H9 (cell line): ENCODE data around the gene L3MBTL4. TPM values are rescaled to one million over a fixed set of nuclear protein-coding genes. Genes with fewer than 3 reads are reported as not detected.

Experiments
- DNase-seq: peaks from one replicate; pipeline ENCODE4 v3.0.0-alpha.2; 2017
- H2AFZ ChIP-seq: one replicate; pipeline ENCODE4 v1.6.1; 2013; ENCODE audit warnings: mild to moderate bottlenecking, low read length, control low read depth, moderate library complexity
- H2AK5ac ChIP-seq: 2 replicates; pipeline ENCODE4 v1.6.1; 2013; ENCODE audit warnings: low read length, control low read depth, mixed read lengths; ENCODE audit not compliant: insufficient read length
- H2BK120ac ChIP-seq: one replicate; pipeline ENCODE4 v1.6.1; 2013; ENCODE audit warnings: low read depth, mild to moderate bottlenecking, low read length, control low read depth, inconsistent platforms; ENCODE audit not compliant: poor library complexity, severe bottlenecking
- H2BK12ac ChIP-seq: 2 replicates; pipeline ENCODE4 v1.6.1; 2013; ENCODE audit warnings: low read length, control low read depth, mixed read lengths, low read depth; ENCODE audit not compliant: insufficient read length
- H2BK15ac ChIP-seq: 2 replicates; pipeline ENCODE4 v1.6.1; 2013; ENCODE audit warnings: low read depth, low read length, control low read depth
- H2BK20ac ChIP-seq: one replicate; pipeline ENCODE4 v1.6.1; 2013; ENCODE audit warnings: low read depth, mild to moderate bottlenecking, low read length, control low read depth, inconsistent platforms; ENCODE audit not compliant: poor library complexity, severe bottlenecking
- H2BK5ac ChIP-seq: 2 replicates; pipeline ENCODE4 v1.6.1; 2013; ENCODE audit warnings: low read length, control low read depth, mixed read lengths; ENCODE audit not compliant: insufficient read length
- H3K14ac ChIP-seq: 2 replicates; pipeline ENCODE4 v1.6.1; 2013; ENCODE audit warnings: low read length, control low read depth; ENCODE audit not compliant: insufficient read depth
- H3K18ac ChIP-seq: 2 replicates; pipeline ENCODE4 v1.6.1; 2013; ENCODE audit warnings: low read depth, mild to moderate bottlenecking, mixed read lengths, low read length, control low read depth; ENCODE audit not compliant: insufficient read length
- H3K23ac ChIP-seq: 2 replicates; pipeline ENCODE4 v1.6.1; 2013; ENCODE audit warnings: low read length, control low read depth, mixed read lengths, low read depth; ENCODE audit not compliant: insufficient read length
- H3K23me2 ChIP-seq: 2 replicates; pipeline ENCODE4 v1.6.1; 2013; ENCODE audit warnings: low read depth, mild to moderate bottlenecking, mixed read lengths, low read length, control low read depth; ENCODE audit not compliant: insufficient read length, poor library complexity, severe bottlenecking
- H3K27ac ChIP-seq: 2 replicates; pipeline ENCODE4 v1.5.1; 2013; ENCODE audit warnings: low read length, control low read depth, mixed read lengths, low read depth; ENCODE audit not compliant: insufficient read length
- H3K27me3 ChIP-seq: 2 replicates; pipeline ENCODE4 v1.6.1; 2013; ENCODE audit warnings: low read length, control low read depth, inconsistent platforms; ENCODE audit not compliant: insufficient read depth
- H3K4ac ChIP-seq: 2 replicates; pipeline ENCODE4 v1.6.1; 2013; ENCODE audit warnings: low read depth, mild to moderate bottlenecking, control low read depth, inconsistent platforms, low read length, moderate library complexity
- H3K4me1 ChIP-seq: 2 replicates; pipeline ENCODE4 v1.6.1; 2013; ENCODE audit warnings: low read length, control low read depth, inconsistent platforms; ENCODE audit not compliant: insufficient read depth
- H3K4me2 ChIP-seq: 2 replicates; pipeline ENCODE4 v1.6.1; 2013; ENCODE audit warnings: low read length, control low read depth, mixed read lengths; ENCODE audit not compliant: insufficient read length, insufficient read depth
- H3K56ac ChIP-seq: 2 replicates; pipeline ENCODE4 v1.6.1; 2013; ENCODE audit warnings: low read depth, mild to moderate bottlenecking, mixed read lengths, low read length, control low read depth; ENCODE audit not compliant: insufficient read length
- H3K79me1 ChIP-seq: 2 replicates; pipeline ENCODE4 v1.6.1; 2013; ENCODE audit warnings: low read depth, mild to moderate bottlenecking, moderate library complexity, low read length, control low read depth, inconsistent platforms; ENCODE audit not compliant: insufficient read depth, poor library complexity, severe bottlenecking
- H3K79me2 ChIP-seq: 2 replicates; pipeline ENCODE4 v1.6.1; 2013; ENCODE audit warnings: low read length, control low read depth, inconsistent platforms; ENCODE audit not compliant: insufficient read depth
- H3K9ac ChIP-seq: 2 replicates; pipeline ENCODE4 v1.6.1; 2013; ENCODE audit warnings: low read length, control low read depth, mixed read lengths; ENCODE audit not compliant: insufficient read length; ENCODE audit errors: extremely low read depth
- H3K9me3 ChIP-seq: one replicate; pipeline ENCODE4 v1.6.1; 2013; ENCODE audit warnings: low read depth, low read length, inconsistent platforms; ENCODE audit not compliant: control insufficient read depth
- H3T11ph ChIP-seq: one replicate; pipeline ENCODE4 v1.6.1; 2013; ENCODE audit warnings: mild to moderate bottlenecking, low read length, control low read depth, inconsistent platforms
- H4K20me1 ChIP-seq: one replicate; pipeline ENCODE4 v1.6.1; 2013; ENCODE audit not compliant: control insufficient read depth, insufficient read length, insufficient read depth
- H4K5ac ChIP-seq: 2 replicates; pipeline ENCODE4 v1.6.1; 2013; ENCODE audit warnings: low read depth, mild to moderate bottlenecking, mixed read lengths, low read length, control low read depth; ENCODE audit not compliant: insufficient read length
- H4K8ac ChIP-seq: replicated peaks from 2 replicates; pipeline ENCODE4 v1.6.1; 2013; ENCODE audit warnings: low read length, control low read depth, mixed read lengths, low read depth; ENCODE audit not compliant: insufficient read length
- H4K91ac ChIP-seq: 2 replicates; pipeline ENCODE4 v1.6.1; 2013; ENCODE audit warnings: low read depth, mild to moderate bottlenecking, moderate library complexity, mixed read lengths, low read length, control low read depth; ENCODE audit not compliant: insufficient read length
- H3K27ac Mint-ChIP-seq, 3 experiments: 2 replicates in 2 of 3; 3 replicates in 1 of 3; pipeline ENCODE4 v1.8.0; 2020 to 2021; ENCODE audit warnings: mixed read lengths in 3 of 3, mild to moderate bottlenecking in 1 of 3, moderate library complexity in 1 of 3
- H3K27me3 Mint-ChIP-seq: 2 replicates; pipeline ENCODE4 v1.8.0; 2021; ENCODE audit warnings: low read depth, mild to moderate bottlenecking, moderate library complexity, mixed read lengths
- H3K36me3 Mint-ChIP-seq, 3 experiments: 2 replicates in 2 of 3; 3 replicates in 1 of 3; pipeline ENCODE4 v1.8.0; 2020 to 2021; ENCODE audit warnings: low read depth in 3 of 3, mixed read lengths in 3 of 3; ENCODE audit not compliant: insufficient read depth in 1 of 3
- H3K4me1 Mint-ChIP-seq, 2 experiments: 2 replicates each; pipeline ENCODE4 v1.8.0; 2020; ENCODE audit warnings: mixed read lengths in 2 of 2
- H3K4me3 Mint-ChIP-seq, 2 experiments: 2 replicates in 1 of 2; 3 replicates in 1 of 2; pipeline ENCODE4 v1.8.0; 2020 to 2021; ENCODE audit warnings: mild to moderate bottlenecking in 2 of 2, mixed read lengths in 2 of 2, moderate library complexity in 1 of 2
- H3K9me3 Mint-ChIP-seq, 2 experiments: 2 replicates in 1 of 2; 3 replicates in 1 of 2; pipeline ENCODE4 v1.8.0; 2020; ENCODE audit warnings: mild to moderate bottlenecking in 2 of 2, mixed read lengths in 2 of 2, moderate library complexity in 1 of 2
- CTCF ChIP-seq: fragments of 200-600 bp; sonication (generic); conservative IDR thresholded peaks from 3 replicates; pipeline ENCODE4 v1.8.0; 2021; ENCODE audit warnings: antibody characterized with exemption, mild to moderate bottlenecking
- WGBS: extraction: QIAGEN DNeasy Blood & Tissue Kit; methylation state at CpG from one replicate; pipeline ENCODE4 v1.1.7; 2013; ENCODE audit warnings: missing lambda C conversion rate, low lambda C conversion rate, mixed read lengths; ENCODE audit not compliant: insufficient read length; ENCODE audit errors: extremely low coverage; 5-methylcytosine and 5-hydroxymethylcytosine counted together
- total RNA-seq: library from RNA; stranded (reverse); gene quantifications from 2 replicates; pipeline ENCODE4 v1.2.1, GENCODE V29; 2021

L3MBTL4 gene
- total RNA-seq, 1 experiment from 2014 or later: 1.9 TPM

- H2BK20ac ChIP-seq: no peak overlapping the region
- WGBS: no CpG with 5 or more reads among the region's 22 CpGs
- no peak overlapping the region for H3K4ac ChIP-seq
These were observed 129.9 kb downstream of the L3MBTL4 start for GRCh38 chr18:6284761-6285160.

More at GRCh38 chr18:6284761-6285160, 129.9 kb downstream of the L3MBTL4 start:
- Histone ChIP-seq H3K4me1 (no peaks in the 10 kb centered on the region; the same call in 1 of the 2 replicates), H3K23ac (no peak overlapping the region), H3K4me2 (no peak overlapping the region), H4K91ac (no peak overlapping the region), H2BK15ac (no peak overlapping the region), H3T11ph (no peak overlapping the region), H4K20me1 (no peaks in the 10 kb centered on the region), H4K5ac (no peak overlapping the region), H2AFZ (no peak overlapping the region), H2AK5ac (no peak overlapping the region), H3K14ac (no peak overlapping the region; the same call in 1 of the 2 replicates), H2BK5ac (no peak overlapping the region), H2BK120ac (no peak overlapping the region), H3K27ac (no peak overlapping the region), H3K56ac (no peak overlapping the region), H3K79me1 (no peaks in the 10 kb centered on the region), H3K27me3 (no peaks in the 10 kb centered on the region), H4K8ac (no peak overlapping the region), H3K23me2 (no peaks in the 10 kb centered on the region), H3K9me3 (no peaks in the 10 kb centered on the region), H3K18ac (no peak overlapping the region), H3K9ac (no peak overlapping the region), H3K79me2 (no peaks in the 10 kb centered on the region), H2BK12ac (no peak overlapping the region)
- no peak overlapping the region for H3K4me3 Mint-ChIP-seq
- H3K36me3 Mint-ChIP-seq: no peaks in the 10 kb centered on the region; a peak in 1 of 7 replicates
- no peak for DNase-seq
- TF ChIP-seq CTCF: no peak
- H3K4me1 Mint-ChIP-seq: peaks cover 7 to 9% of the 10 kb centered on the region in 2 experiments
- H3K27ac Mint-ChIP-seq: no peak overlapping the region
- H3K9me3 Mint-ChIP-seq: no peaks in the 10 kb centered on the region
- no peaks in the 10 kb centered on the region for H3K27me3 Mint-ChIP-seq
